DMS53 treated with DMSO at 0.1 percent for 48 hours (cell line): ENCODE measurements around the gene SIGLEC1.

Experiments used
- DNase-seq: peaks from one replicate; lab custom pipeline; 2025; ENCODE audit not compliant: unreplicated experiment; lab: John Stamatoyannopoulos, UW

Gene SIGLEC1

GRCh38 chr20:3702611-3703391 lies 9.6 kb downstream of the SIGLEC1 start:
- DNase-seq, result no peak

GRCh38 chr20:3701061-3701998 lies 11.1 kb downstream of the SIGLEC1 start:
- no peak for DNase-seq

- DNase-seq, result no peak
These were observed 13.4 kb downstream of the SIGLEC1 start for GRCh38 chr20:3699037-3699436.

GRCh38 chr20:3698591-3699001 lies 13.8 kb downstream of the SIGLEC1 start:
- no peak for DNase-seq

GRCh38 chr20:3697588-3698305 lies 14.7 kb downstream of the SIGLEC1 start:
- no peak for DNase-seq

- no peak for DNase-seq
These were observed 15.4 kb downstream of the SIGLEC1 start for GRCh38 chr20:3696745-3697587.

- no peak for DNase-seq
These were observed 16.2 kb downstream of the SIGLEC1 start for GRCh38 chr20:3696200-3696599.

- DNase-seq, result no peak
These were observed 17.5 kb downstream of the SIGLEC1 start for GRCh38 chr20:3694864-3695263.

GRCh38 chr20:3693376-3693775 lies 19.0 kb downstream of the SIGLEC1 start:
- DNase-seq, result no peak

GRCh38 chr20:3692706-3693294 lies 19.6 kb downstream of the SIGLEC1 start:
- no peak for DNase-seq

- no peak for DNase-seq
These were observed 20.5 kb downstream of the SIGLEC1 start for GRCh38 chr20:3691897-3692296.

GRCh38 chr20:3691306-3691705 lies 21.1 kb downstream of the SIGLEC1 start:
- DNase-seq, result no peak

GRCh38 chr20:3690413-3690812 lies 22.0 kb downstream of the SIGLEC1 start:
- no peak for DNase-seq

GRCh38 chr20:3689978-3690377 lies 22.4 kb downstream of the SIGLEC1 start:
- no peak for DNase-seq

- DNase-seq, result no peak
These were observed 24.7 kb downstream of the SIGLEC1 start for GRCh38 chr20:3687655-3688054.

GRCh38 chr20:3686867-3687321 lies 25.5 kb downstream of the SIGLEC1 start:
- no peak for DNase-seq

GRCh38 chr20:3686421-3686820 lies 26.0 kb downstream of the SIGLEC1 start:
- no peak for DNase-seq

- DNase-seq, result no peak
These were observed 27.1 kb downstream of the SIGLEC1 start for GRCh38 chr20:3685341-3685740.

- DNase-seq, result no peak
These were observed 30.2 kb downstream of the SIGLEC1 start, which contains the start of gene ADAM33 for GRCh38 chr20:3681931-3682781. TSS of gene ADAM33 (minus strand) at chr20:3682010. CDS start at chr20:3682004, 6 bp downstream.
